ENCODE measurements around the gene DRAP1.

DRAP1 gene

DNA sequence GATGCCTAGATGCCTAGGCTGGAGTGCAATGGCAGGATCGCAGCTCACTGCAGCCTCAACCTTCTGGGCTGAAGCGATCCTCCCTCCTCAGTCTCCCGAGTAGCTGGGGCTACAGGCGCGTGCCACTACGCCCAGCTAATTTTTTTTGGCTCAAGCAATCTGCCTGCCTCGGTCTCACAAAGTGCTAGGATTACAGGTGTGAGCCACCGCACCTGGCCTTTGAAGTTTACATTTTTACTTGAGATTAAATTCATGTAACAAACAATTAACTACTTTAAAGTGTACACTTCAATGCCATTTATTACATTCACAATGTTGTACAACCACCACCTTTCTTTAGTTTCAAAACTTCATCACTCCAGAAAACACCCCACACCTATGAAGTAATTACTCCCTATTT, 15.5 kb upstream of the DRAP1 start:
- no peak for DNase-seq (ENCODE audit: low read depth in 2 of 2, low spot score in 1 of 2)

DNA sequence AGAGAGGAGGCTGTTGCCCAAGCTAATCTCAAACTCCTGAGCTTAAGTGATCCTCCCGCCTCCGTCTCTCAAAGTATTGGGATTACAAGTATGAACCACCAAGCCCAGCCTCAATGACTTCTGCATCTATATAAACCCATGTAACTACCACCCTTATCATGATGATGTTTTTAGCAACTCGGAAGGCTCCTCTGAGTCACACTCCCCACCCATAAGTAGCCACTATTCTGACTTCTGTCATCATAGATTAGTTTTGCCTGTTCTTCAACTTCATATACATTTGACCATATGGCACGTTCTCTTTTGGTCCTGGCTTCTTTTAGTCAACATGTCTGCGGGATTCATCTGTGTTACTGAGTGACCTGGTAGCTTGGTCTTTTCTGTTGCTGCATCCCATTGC, 12.6 kb upstream of the DRAP1 start:
- DNase-seq (ENCODE audit: low read depth in 2 of 2, low spot score in 1 of 2), result no peak

DNA sequence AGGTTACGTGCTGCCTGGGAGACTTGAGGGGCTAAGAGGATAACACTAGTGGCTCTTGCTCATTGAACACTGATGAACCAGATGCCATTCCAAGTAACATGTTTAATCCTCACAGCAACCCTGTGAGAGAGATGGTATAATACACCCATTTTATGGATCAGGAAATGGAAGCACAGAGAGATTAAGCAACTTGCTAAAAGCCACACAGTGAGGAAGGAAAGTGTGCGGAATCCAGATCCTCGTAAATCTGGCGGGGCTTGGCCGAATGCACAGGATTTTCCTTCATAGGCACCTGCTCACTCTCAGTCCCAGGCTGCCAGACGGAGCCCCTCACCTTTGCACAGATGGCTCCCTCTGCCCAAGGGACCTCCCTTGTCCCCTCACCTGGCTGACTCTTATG, 11.3 kb upstream of the DRAP1 start:
- DNase-seq (ENCODE audit: low read depth in 2 of 2, low spot score in 1 of 2), result no peak

DNA sequence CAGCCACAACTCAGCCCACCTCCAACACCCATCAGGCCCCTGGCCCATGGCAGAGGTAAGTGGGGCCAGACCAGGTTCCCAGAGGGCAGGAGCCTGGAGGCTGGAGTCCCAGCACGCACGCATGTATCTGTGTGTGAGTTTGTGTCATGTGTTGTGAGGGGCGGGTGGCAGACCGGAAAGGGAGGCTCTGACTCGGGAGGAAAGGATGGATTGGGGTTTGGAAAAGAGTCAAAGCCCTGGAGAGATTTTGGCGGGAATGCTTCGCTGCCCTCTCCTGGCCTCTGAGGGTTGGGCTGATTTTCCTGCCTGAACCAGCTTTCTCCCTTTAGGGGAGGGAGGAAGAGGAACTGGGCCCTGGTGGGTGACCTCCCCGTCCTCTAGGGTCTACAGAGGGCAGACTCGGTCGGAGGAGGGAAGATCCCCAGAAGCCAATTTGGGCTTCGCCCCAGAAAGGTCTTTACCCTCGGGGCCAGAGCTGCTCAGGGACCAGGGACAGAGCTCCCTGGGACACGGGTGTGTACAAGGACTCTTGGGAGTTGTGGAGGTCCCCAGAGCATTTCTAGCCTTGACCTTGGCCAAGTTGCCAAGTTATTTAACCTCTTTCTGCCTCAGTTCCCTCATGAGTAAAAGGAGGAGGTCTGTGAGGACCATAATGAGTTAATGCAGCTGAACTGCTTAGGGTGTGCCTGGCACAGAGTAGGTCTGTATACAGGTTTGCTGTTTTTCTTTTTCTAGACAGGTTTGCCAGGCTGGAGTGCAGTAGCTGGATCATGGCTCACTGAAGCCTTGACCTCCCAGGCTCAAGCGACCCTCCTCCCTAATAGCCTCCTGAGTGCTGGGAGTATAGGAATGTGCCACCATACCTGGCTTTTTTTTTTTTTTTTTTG, 7.3 kb upstream of the DRAP1 start:
- DNase-seq (ENCODE audit: low read depth in 2 of 2, low spot score in 1 of 2), result no peak

DNA sequence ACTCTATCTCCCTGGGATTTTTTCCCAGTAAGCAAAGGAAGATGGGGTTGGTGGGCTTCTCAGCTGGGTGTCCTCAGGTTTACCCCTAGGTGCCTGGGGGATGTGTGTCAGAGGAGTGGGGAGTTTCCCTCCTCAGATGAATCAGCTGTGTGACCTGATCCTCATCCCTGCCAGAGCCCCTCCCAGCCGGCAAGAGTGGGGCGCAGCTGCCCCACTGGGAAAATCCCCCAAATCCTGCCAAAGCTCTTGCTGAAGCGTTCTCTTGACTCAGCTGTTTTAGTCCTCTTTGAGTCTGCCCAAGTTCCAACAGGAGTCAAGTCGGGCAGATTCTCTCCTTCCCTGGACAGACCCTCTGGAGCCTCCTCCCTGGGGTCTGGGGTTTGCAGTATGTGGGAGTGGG, 6.4 kb upstream of the DRAP1 start:
- DNase-seq (ENCODE audit: low read depth in 2 of 2, low spot score in 1 of 2), result no peak

DNA sequence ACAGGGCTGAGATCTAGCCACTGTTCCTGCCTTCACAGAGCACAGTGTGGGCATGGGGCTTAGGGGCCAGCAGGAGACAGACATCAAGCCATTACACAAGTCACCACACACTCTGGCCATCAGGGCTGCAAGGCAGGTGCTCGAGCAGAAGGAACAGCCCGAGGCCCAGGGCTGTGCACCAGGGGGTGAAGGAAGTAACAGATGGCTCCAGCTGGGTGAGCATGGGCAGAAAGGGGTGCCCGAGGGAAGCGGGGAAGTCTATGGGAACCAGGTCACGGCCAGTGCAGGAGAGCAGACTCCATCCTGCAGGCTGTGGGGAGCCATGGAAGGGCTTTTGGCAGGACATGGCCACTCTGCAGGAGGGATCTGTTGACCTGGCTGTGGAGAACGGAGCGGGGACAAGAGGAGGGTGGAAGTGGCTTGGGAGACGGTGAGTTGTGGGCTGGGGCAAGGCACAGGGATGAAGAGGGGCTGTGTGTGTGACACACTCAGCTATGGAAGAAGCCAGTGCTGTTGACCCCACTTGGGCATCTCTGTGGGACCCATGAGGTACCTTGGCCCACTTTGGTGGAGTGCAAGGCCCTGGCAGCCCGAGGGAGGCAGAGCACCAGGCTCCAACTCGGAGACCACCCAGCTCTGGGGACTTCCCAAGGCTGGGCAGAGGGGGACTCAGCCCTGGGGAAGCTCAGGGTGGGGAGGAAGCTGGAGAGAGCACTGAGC, 4.0 kb upstream of the DRAP1 start:
- no peak for DNase-seq (ENCODE audit: low read depth in 2 of 2, low spot score in 1 of 2)

DNA sequence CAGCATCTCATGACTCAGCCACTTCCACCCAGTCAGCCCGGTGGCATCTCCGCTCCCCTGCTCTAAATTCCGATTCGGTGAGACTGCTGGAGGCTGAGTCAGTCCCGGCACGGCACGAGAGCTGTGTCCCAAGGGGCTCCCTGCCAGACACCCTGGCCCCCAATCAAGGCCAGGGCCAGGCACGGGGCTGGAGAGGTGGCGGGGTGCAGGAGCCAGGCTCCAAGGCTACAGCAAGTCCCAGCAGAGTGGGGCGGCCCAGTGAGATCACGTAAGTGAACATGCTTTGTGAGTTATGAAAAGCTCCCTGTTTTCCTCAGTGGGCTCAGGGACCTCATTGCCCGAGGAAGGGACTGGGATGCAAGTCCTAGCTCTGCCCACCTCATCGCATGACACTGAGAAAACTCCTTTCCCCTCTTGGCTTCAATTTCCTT, 3.4 kb upstream of the DRAP1 start:
- no peak for DNase-seq (ENCODE audit: low read depth in 2 of 2, low spot score in 1 of 2)

DNA sequence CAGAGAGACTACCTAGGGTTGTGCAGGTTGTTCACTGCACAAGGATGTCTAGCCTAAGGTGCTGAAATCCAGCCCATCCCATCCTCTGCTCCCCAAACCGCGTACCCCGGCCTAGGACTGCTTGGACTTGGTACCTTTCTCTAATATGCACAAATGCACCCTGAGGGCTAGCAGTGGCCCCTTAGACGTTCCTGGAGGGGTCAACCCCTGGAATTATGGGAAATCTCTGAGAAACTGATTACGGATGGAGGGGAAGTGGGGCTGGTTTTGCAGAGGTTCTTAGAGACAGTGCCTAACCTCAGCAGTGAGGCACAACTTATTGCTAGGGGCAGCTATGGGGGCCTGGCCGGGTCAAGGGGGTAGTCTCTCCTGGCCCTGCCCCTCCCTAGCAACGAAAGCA, 2.8 kb upstream of the DRAP1 start:
- no peak for DNase-seq (ENCODE audit: low read depth in 2 of 2, low spot score in 1 of 2)

DNA sequence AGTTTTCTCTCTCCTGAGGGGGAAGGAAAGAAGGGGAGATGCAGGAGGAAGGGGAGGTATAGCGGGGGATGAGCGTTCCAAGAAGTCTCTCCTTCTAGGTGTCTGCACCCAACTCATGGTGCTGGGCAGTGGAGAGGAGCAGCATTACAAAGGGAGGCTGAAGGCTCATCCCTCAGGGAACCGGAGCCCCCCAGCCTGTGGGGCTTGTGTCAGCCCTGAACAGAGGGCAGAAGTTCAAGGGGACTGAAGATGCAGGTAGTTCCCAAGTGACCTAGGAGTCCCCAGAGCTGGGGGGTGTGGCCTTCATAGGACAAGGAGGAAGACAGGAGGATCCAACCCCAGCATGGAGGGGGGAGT, 2.2 kb upstream of the DRAP1 start:
- no peak for DNase-seq (ENCODE audit: low read depth in 2 of 2, low spot score in 1 of 2)

DNA sequence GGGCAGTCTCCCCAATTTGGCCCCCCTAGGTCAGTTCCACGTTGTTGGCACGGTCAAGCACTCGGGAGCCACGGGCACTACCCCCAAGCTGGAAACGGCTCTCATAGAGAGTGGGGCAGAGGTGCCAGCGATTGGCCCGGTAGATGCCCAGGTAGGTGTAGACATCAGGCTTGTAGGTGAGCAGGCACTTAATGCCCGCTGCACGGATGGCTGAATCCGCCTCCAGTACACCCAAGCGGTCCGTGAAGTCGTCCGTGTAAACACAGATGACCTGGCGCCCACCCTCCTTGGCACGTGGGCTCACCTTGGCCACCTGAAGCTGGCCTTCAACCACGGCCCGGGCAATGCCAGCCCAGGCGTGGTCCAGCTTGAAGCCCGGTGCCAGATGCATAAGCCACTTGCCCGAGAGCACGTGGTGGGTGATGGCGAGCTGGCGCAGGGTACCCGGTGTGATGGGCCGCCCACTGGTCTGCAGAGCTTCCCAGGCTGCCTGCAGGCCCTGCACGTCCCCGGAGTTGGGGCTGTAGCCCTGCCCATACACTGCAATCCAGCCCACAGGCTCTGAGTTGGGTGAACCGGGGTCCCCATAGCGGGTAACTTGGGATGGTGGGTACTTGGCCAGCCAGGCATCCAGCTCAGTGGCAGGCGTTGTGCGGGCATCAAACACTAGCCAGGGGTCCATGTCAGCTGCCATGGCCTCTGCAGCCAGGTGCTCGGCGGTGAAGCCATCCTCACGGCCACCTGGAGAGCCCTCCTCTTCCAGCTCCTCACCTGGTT, 1.6 kb upstream of the DRAP1 start:
- DNase-seq (ENCODE audit: low read depth in 2 of 2, low spot score in 1 of 2), result no peak

DNA sequence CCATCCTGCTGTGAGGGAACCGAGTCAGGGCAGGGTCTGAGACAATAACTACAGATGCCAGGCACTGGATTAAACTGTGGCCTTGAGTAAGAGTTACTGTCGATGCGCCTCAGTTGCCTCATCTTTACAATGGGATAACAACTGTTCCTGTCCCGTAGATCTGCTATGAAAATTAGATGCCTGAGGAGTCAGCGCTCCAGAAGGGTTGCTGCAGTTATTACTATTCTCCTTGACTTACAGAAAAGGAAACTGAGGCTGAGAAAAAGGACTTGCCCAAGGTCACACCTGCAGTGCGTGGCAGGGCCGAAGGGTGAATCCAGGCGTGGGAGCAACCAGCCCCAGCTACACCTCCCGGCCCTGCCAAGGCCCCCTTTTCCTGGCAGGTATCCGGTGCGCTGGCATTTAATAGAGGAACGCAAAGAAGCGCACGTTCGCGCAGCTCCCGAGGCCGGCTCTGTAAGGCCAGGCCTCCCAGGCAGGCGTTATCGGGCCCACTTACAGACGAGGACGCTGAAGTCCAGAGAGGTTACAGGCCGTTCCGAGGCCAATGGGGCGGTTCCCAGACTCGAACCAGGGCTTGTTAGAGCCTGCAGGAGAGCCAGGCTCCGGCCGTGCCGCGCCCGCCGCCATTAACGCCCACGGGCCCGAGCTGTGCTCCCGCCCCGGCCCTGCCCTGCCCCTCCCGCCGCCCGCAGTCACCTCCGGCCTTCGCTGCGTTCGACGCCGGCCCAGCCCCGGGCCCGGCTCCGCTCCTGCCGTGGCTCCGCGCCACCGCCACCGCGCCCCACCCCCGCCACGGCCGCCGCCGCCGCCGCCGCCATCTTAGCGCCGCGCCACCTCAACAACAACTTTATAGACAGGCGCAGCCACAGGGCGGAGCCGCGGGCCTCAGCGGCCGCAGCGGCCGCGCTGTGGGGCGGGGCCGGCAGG, 750 bp upstream of the DRAP1 start, which contains the start of gene C11orf68:
Gene C11orf68, minus strand, starts transcription at position 852 of the 930 bp plus-strand sequence. Its CDS starts 31 bp downstream, at position 821.
- DNase-seq (ENCODE audit: low read depth in 2 of 2, low spot score in 1 of 2), result no peak

DNA sequence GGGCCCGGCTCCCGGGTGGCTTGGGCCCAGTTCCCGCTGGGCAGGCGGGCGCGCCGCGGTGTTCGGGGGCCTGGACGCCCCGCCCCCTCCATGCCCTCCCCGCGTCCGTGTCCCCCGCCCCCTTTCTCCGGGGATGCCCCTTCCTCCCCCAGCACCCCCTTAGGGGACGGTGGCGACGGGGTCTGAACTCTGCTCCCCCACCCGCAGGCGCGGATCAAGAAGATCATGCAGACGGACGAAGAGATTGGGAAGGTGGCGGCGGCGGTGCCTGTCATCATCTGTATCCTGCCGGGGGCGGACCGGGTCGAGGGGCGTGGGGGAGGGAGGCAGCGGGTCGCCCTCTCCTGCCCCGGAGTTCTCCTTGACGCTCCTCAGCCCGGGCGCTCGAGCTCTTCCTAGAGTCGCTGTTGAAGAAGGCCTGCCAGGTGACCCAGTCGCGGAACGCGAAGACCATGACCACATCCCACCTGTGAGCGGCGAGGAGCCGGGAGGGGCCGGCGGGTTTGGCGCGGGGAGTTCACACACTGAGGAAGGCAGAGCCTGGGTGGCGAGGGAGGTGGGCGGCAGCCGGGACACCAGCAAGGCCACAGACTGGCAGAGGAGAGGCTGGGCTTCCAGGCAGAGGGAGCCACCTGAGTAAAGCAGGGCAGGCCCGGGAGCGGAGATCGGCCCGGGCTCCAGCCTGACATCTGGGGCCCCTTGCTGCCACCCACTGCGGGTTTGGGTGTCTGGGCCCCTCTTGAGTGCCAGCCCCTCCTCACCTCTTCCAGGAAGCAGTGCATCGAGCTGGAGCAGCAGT, 546 bp downstream of the DRAP1 start:
- DNase-seq (ENCODE audit: low read depth in 2 of 2, low spot score in 1 of 2), result peak in 1 of 2 donors; percentile 44

DNA sequence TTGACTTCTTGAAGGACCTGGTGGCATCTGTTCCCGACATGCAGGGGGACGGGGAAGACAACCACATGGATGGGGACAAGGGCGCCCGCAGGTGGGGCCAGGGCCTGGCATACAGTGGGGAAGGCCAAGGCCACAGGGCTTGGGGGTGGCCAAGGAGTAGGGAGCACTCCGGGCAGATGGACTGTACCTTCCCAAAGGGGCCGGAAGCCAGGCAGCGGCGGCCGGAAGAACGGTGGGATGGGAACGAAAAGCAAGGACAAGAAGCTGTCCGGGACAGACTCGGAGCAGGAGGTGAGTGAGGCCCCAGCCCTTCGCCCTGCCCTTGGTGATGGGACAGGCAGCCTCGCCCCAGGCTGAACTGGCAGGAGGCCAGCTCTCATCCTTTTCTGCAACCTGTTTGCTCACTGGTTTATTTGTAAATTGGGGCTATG, 1.2 kb downstream of the DRAP1 start:
- no peak for DNase-seq (ENCODE audit: low read depth in 2 of 2, low spot score in 1 of 2)

DNA sequence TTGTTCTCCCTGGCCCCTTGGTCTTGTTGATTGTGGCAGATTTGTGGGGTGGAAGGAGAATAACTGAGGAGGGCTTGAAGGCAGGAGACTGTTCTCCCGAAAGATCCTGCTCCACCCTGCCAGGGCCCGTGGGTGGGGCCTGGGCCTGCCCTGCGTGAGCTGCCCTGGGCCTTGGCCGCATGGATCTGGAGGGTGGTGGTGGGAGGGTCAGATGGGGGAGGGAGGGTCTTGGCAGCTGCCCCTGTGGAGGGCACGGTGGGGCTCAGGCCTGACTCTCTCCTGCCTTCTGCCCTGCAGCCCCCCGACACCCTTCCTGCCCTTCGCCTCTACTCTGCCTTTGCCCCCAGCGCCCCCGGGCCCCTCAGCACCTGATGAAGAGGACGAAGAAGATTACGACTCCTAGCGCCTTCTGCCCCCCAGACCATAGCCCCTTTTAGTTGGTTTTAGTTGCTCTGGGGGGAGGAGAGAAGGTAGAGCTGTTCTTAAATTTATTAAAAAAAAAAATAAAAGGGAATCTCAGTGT, 1.9 kb downstream of the DRAP1 start:
- DNase-seq (ENCODE audit: low read depth in 2 of 2, low spot score in 1 of 2), result no peak

DNA sequence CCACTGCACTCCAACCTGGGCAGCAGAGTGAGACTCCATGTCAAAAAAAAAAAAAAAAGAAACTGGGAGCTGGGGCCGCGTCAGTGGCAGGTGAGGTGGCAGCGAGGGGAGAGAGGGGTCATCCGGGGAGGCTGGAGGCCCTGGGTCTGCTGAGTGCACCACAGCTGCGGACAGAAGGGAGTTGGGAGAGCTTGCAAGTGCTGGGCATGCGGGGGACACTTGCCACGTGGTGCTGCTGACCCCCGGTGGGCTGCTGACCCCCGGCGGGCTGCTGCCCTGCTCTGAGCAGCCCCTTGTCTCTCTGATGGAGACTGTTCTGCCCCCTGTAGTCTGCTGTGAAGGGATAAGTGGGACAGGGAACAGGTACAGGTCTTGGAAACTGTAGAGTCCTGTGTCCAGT, 2.6 kb downstream of the DRAP1 start:
- DNase-seq (ENCODE audit: low read depth in 2 of 2, low spot score in 1 of 2), result no peak

DNA sequence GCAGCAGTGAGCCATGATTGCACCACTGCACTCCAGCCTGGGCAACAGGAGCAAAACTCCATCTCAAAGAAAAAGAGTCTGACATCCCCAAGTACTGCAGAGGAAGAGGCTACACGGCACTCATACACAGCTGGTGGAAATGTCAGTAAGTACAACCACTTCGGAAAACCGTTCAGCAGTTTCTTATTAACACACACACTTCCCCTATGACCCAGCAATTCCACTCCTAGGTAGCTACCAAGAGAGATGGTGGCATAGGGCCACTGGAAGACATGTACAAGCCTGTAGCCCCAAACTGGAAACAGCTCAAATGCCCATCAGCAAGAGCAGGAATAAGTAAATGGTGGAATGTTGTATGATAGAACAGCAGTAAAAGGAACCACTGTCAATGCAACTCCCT, 3.3 kb downstream of the DRAP1 start:
- DNase-seq (ENCODE audit: low read depth in 2 of 2, low spot score in 1 of 2), result no peak

DNA sequence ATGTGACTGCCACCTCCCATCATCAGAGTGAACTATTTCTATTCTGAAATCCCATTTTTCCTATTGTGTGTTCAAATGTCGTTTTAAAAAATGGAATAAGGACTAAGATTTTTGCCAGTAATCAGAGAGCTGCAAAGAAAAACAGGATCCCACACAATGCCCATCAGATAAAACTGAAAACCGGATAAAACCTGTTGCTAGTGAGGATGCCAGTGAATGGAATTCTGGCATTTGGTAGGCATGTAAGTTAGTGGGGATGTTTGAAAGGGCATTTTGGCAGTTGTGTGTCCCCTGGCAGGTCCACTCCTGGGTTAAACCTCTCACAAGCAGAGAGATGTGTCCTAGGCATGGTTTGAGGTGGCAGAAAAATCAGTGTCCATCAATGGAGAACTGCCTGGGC, 6.2 kb downstream of the DRAP1 start:
- DNase-seq (ENCODE audit: low read depth in 2 of 2, low spot score in 1 of 2), result no peak

DNA sequence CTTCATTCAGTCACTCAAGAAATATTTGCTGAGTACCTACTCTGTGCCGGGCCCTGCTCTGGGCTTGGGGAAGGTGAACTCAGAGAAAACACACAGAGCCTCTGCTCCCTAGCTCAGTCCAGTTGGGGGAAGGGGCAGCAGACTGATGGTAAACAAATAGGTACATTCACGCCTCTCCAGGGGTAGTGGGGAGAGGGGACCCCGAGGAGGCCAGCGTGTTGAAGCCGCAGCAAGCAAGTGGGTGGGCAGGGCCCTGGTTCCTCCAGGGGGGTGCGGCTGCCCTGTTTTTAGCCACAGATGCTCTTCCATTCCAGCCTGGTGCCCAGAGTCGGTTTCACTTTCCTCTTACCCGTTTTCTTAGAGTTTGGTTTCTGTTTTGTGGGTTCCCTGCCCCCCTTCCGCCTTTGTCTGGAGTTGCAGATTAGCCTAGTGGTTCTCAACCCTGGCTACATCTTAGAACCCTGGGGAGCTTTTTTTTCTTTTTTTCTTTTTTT, 8.7 kb downstream of the DRAP1 start:
- DNase-seq (ENCODE audit: low read depth in 2 of 2, low spot score in 1 of 2), result peak; percentile 54 to 56

DNA sequence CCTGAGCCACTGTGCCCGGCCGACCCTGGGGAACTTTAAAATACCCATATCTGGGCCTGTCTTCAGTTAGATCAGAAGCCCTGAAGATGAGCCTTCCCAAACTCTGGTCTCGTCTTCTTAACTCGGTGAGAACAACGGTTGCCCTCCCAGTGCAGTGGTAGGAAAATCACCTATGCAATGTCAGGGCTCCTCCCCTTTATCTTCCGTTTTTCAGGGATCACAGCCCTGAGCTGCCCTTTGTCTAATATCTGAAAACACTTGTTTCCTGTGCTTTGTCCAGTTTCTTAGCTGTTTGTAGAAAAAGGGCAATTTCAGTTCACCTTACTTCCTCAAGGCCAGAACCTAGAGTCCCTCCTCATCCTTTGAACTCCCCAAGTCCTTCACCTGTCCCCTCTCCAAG, 9.4 kb downstream of the DRAP1 start:
- no peak for DNase-seq (ENCODE audit: low read depth in 2 of 2, low spot score in 1 of 2)
